ENCODE data around the gene BARHL1. TPM values are rescaled to one million over a fixed set of nuclear protein-coding genes. Genes with fewer than 3 reads are reported as not detected.

The BARHL1 gene
- total and polyA plus RNA-seq, 2 of the 4 experiments (the other 2 are of a cell fraction), result not detected

- TF ChIP-seq RCOR1 (IDR thresholded peaks at IDR 0.05; ENCODE audit: insufficient replicate concordance, low read length) (no peak), POLR2A (IDR thresholded peaks at IDR 0.05; ENCODE audit: low read depth, low read length) (no peak), MAZ (IDR thresholded peaks at IDR 0.05; ENCODE audit: borderline replicate concordance, low read depth, low read length) (no peak), FOS (IDR thresholded peaks at IDR 0.05; ENCODE audit: low read depth, low read length) (no peak), MAFK (IDR thresholded peaks at IDR 0.05; ENCODE audit: low read depth, low read length) (no peak), NFE2L2 (IDR thresholded peaks at IDR 0.05; ENCODE audit: low read depth, low read length) (no peak), USF2 (IDR thresholded peaks at IDR 0.05; ENCODE audit: low read depth, low read length) (no peak), RAD21 (IDR thresholded peaks at IDR 0.05; ENCODE audit: low read length) (no peak), RFX5 (IDR thresholded peaks at IDR 0.05; ENCODE audit: low read depth, low read length) (no peak), SMC3 (IDR thresholded peaks at IDR 0.05; ENCODE audit: low read depth, low read length) (no peak)
- BruUV-seq (replicated peaks), result no TSS peak
- Histone ChIP-seq H3K56ac (ENCODE audit: extremely low read depth, insufficient read depth, low read length) (no peak overlapping the region), H2BK15ac (ENCODE audit: low read depth, low read length) (no peak overlapping the region), H2BK5ac (ENCODE audit: low read depth, low read length, poor library complexity, severe bottlenecking) (no peak overlapping the region), H3K4ac (ENCODE audit: low read depth, low read length) (no peak overlapping the region), H4K91ac (ENCODE audit: insufficient read depth, low read depth, low read length) (no peak overlapping the region), H2AK9ac (replicated peaks; ENCODE audit: low read depth, low read length, poor library complexity) (no peak overlapping the region), H3K14ac (replicated peaks; ENCODE audit: low read depth, low read length) (no peak overlapping the region), H2AK5ac (ENCODE audit: low read depth, low read length) (no peak overlapping the region), H4K8ac (ENCODE audit: low read depth in 2 of 2, low read length in 2 of 2) (no peak overlapping the region), H2BK20ac (ENCODE audit: low read depth, low read length) (no peak overlapping the region), H3K79me1 (ENCODE audit: low read depth in 1 of 2, low read length in 2 of 2) (no peaks in the 10 kb centered on the region), H3K9me1 (ENCODE audit: insufficient read depth, low read length) (no peaks in the 10 kb centered on the region), H2BK120ac (ENCODE audit: low read depth, low read length) (no peak overlapping the region), H3K9me3 (ENCODE audit: control insufficient read depth, insufficient read depth, low read length) (peaks cover 3% of the 10 kb centered on the region), H3K27me3 (ENCODE audit: control insufficient read depth, insufficient read depth, low read length) (peaks cover 39% of the 10 kb centered on the region), H3K36me3 (ENCODE audit: control insufficient read depth, insufficient read depth, low read length) (no peaks in the 10 kb centered on the region), H3K23ac (ENCODE audit: low read depth, low read length) (no peak overlapping the region), H3K4me2 (ENCODE audit: low read depth, low read length) (no peak overlapping the region), H4K5ac (ENCODE audit: low read depth, low read length) (no peak overlapping the region), H3K4me3 (ENCODE audit: insufficient read depth, low read depth, low read length) (no peak overlapping the region), H4K20me1 (ENCODE audit: insufficient read depth, low read length) (no peaks in the 10 kb centered on the region), H2AFZ (replicated peaks; ENCODE audit: low read length, poor library complexity) (no peak overlapping the region), H3K27ac (ENCODE audit: insufficient read depth, low read length) (no peak overlapping the region), H3K4me1 (ENCODE audit: control insufficient read depth, insufficient read depth, low read length) (no peaks in the 10 kb centered on the region), H3K18ac (ENCODE audit: low read depth, low read length) (no peak overlapping the region), H3K9ac (ENCODE audit: low read depth, low read length) (no peak overlapping the region)
- in situ Hi-C loops (cut with MboI; ENCODE audit: low sequenced_read_pairs) (no loop called here), intact Hi-C loops (cut with micrococcal nuclease) (no loop called here), dilution Hi-C loops (cut with HindIII; ENCODE audit: low sequenced_read_pairs, unreplicated experiment) (no loop called here)
- ATAC-seq (ENCODE audit: low read depth), result no peak
- ChIA-PET CTCF (no interaction called here), POLR2A (ENCODE audit: unreplicated experiment) (no interaction called here)
- no peak for DNase-seq
- no CpG with 5 or more reads among the region's 13 CpGs for WGBS, 2 experiments (ENCODE audit: extremely low coverage in 2 of 2, insufficient read length in 1 of 2)
Measured at GRCh38 chr9:132551556-132551955, 30.9 kb upstream of the BARHL1 start.

All from IMR-90 (cell line).